ENCODE results near the gene CSNK2B. TPM values are rescaled to one million over a fixed set of nuclear protein-coding genes. Genes with fewer than 3 reads are reported as not detected.

CSNK2B gene
- total and polyA plus RNA-seq, 9 of the 15 experiments (the other 6 are each of a cell fraction or from before 2014, with no cell fraction given) = 120 to 1,126 (median 529) TPM

- TF ChIP-seq ZNF408 (CRISPR knock-in tag; IDR thresholded peaks at IDR 0.05; ENCODE audit: low read depth) = no peak
- TF ChIP-seq STAT5A (IDR thresholded peaks at IDR 0.05; ENCODE audit: borderline replicate concordance, low read length) = no peak
- peak; percentile 67 for TF ChIP-seq RBFOX2 (IDR thresholded peaks at IDR 0.05; ENCODE audit: low read depth, low read length)
- TF ChIP-seq POLR2AphosphoS5 (IDR thresholded peaks at IDR 0.05; ENCODE audit: control insufficient read depth, insufficient read depth, low read depth, low read length) = peak; percentile 19; the same call in 1 of the 2 replicates
- TF ChIP-seq FOXK1 (CRISPR knock-in tag; IDR thresholded peaks at IDR 0.05; ENCODE audit: borderline replicate concordance) = 0 out of 2 replicates have a peak, but pooled peaks have one; percentile 60
- TF ChIP-seq ZNF668 (CRISPR knock-in tag; IDR thresholded peaks at IDR 0.05) = no peak
- no peak for TF ChIP-seq ILF3 (IDR thresholded peaks at IDR 0.05; ENCODE audit: borderline replicate concordance)
- 0 out of 2 replicates have a peak, but pooled peaks have one; percentile 32 for TF ChIP-seq ELF4 (CRISPR knock-in tag; IDR thresholded peaks at IDR 0.05)
- no peak for TF ChIP-seq ZNF3 (CRISPR knock-in tag; IDR thresholded peaks at IDR 0.05)
- 0 out of 2 replicates have a peak, but pooled peaks have one; percentile 16 for TF ChIP-seq HBP1 (CRISPR knock-in tag; IDR thresholded peaks at IDR 0.05)
- TF ChIP-seq SIX5 (IDR thresholded peaks at IDR 0.05; ENCODE audit: borderline replicate concordance in 1 of 2, insufficient read depth in 1 of 2, low read depth in 1 of 2, low read length in 2 of 2) = no peak
- TF ChIP-seq, protein P1, sequence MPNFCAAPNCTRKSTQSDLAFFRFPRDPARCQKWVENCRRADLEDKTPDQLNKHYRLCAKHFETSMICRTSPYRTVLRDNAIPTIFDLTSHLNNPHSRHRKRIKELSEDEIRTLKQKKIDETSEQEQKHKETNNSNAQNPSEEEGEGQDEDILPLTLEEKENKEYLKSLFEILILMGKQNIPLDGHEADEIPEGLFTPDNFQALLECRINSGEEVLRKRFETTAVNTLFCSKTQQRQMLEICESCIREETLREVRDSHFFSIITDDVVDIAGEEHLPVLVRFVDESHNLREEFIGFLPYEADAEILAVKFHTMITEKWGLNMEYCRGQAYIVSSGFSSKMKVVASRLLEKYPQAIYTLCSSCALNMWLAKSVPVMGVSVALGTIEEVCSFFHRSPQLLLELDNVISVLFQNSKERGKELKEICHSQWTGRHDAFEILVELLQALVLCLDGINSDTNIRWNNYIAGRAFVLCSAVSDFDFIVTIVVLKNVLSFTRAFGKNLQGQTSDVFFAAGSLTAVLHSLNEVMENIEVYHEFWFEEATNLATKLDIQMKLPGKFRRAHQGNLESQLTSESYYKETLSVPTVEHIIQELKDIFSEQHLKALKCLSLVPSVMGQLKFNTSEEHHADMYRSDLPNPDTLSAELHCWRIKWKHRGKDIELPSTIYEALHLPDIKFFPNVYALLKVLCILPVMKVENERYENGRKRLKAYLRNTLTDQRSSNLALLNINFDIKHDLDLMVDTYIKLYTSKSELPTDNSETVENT (CRISPR knock-in tag; IDR thresholded peaks at IDR 0.05) = peak; percentile 69; the same call in 1 of the 2 replicates
- peak; percentile 62; the same call in 1 of the 2 replicates for TF ChIP-seq ZNF764 (CRISPR knock-in tag; IDR thresholded peaks at IDR 0.05; ENCODE audit: low read depth)
- TF ChIP-seq RNF2 (IDR thresholded peaks at IDR 0.05) = no peak
- TF ChIP-seq ZBTB26 (CRISPR knock-in tag; IDR thresholded peaks at IDR 0.05) = 0 out of 2 replicates have a peak, but pooled peaks have one; percentile 8
- TF ChIP-seq ZNF77 (CRISPR knock-in tag; IDR thresholded peaks at IDR 0.05) = no peak
- no peak for TF ChIP-seq LARP7 (IDR thresholded peaks at IDR 0.05)
- TF ChIP-seq MECOM (CRISPR knock-in tag; IDR thresholded peaks at IDR 0.05) = peak; percentile 30; the same call in 1 of the 2 replicates
- TF ChIP-seq STAT6 (CRISPR knock-in tag; IDR thresholded peaks at IDR 0.05) = 0 out of 2 replicates have a peak, but pooled peaks have one; percentile 11
- TF ChIP-seq, protein P2, sequence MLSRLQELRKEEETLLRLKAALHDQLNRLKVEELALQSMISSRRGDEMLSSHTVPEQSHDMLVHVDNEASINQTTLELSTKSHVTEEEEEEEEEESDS (CRISPR knock-in tag; IDR thresholded peaks at IDR 0.05) = no peak
These were observed 6.8 kb upstream of the CSNK2B start (continued) for GRCh38 chr6:31658983-31659648.
